ENCODE data around the gene DNAH7. TPM values are rescaled to one million over a fixed set of nuclear protein-coding genes. Genes with fewer than 3 reads are reported as not detected.

Gene DNAH7
- total RNA-seq, 1 donor from 2014 or later, result 0.11 TPM

DNA sequence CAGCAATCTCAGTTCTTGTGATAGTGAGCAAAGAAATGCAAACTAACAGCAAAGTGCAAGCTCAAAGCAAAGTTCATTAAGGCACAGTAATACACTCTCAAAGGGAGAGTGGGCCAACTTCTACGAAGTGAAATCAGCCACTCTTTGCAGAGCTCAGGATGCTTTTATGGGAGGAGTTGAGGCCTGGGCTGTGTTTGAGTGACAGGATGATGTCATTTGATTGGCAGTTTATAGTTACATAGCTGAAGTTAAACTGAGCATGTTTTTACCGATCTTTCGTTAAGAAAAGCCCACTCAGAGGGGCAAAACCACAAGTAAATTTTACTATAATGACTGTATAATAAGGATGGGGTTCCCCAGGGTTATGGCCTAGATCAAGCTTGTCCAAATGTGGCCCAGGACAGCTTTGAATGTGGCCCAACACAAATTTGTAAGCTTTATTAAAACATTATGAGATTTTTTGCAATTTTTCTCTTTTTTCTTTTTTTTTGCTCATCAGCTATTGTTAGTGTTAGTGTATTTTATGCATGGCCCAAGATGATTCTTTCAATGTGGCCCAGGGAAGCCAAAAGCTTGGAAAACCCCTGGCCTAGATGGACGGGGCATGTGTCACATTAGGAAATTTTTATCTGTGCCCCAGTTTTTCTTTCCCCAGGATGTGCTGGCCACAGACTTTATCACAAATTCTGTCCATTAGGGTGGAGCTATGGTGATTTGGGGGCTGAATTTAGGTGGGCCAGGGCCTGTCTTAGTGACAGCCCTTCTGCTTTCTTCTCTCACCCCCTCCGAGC is 8.3 kb upstream of the DNAH7 start:
- Histone ChIP-seq H3K9me3 (replicated peaks) (no peaks in the 10 kb centered on the region), H3K36me3 (no peaks in the 10 kb centered on the region), H3K4me1 (peaks cover 18% of the 10 kb centered on the region)

DNA sequence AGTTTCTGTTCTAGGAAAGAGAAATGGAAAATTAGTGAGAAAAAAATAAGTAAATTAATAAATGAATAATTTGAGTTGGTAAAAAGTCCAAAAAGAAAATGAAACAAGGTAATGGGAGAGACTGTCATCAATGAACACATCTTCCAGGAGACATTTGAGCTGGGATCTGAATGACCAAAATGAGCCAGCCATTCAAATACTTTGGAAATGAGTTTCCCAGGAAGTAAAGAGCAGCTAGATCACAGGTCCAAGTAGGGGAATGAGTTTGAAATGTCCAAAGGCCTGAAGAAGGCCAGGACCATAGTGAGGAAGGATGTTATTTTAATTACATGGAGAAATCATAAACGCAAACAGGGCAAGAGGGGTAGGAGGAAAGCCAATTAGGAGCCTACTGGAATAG is 6.6 kb upstream of the DNAH7 start:
- no peak for DNase-seq
- no peaks in the 10 kb centered on the region for H3K9me3 ChIP-seq (replicated peaks)
- no peaks in the 10 kb centered on the region for H3K36me3 ChIP-seq
- TF ChIP-seq, protein P1, sequence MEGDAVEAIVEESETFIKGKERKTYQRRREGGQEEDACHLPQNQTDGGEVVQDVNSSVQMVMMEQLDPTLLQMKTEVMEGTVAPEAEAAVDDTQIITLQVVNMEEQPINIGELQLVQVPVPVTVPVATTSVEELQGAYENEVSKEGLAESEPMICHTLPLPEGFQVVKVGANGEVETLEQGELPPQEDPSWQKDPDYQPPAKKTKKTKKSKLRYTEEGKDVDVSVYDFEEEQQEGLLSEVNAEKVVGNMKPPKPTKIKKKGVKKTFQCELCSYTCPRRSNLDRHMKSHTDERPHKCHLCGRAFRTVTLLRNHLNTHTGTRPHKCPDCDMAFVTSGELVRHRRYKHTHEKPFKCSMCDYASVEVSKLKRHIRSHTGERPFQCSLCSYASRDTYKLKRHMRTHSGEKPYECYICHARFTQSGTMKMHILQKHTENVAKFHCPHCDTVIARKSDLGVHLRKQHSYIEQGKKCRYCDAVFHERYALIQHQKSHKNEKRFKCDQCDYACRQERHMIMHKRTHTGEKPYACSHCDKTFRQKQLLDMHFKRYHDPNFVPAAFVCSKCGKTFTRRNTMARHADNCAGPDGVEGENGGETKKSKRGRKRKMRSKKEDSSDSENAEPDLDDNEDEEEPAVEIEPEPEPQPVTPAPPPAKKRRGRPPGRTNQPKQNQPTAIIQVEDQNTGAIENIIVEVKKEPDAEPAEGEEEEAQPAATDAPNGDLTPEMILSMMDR (IDR thresholded peaks at IDR 0.05; ENCODE audit: borderline replicate concordance), result no peak
- intact Hi-C loops (cut with micrococcal nuclease), result loop anchor here (5.0 kb wide), 1 partner anchor 377 kb away; no protein-coding TSS in a partner anchor
- no peak overlapping the region for H3K4me3 ChIP-seq
- no peaks in the 10 kb centered on the region for H3K27me3 ChIP-seq (ENCODE audit: low read depth)
- no peak overlapping the region for H3K27ac ChIP-seq (replicated peaks)
- peaks cover 18% of the 10 kb centered on the region for H3K4me1 ChIP-seq

More for the DNA sequence above, 8.3 kb upstream of the DNAH7 start:
- Histone ChIP-seq H3K27me3 (ENCODE audit: low read depth) (no peaks in the 10 kb centered on the region), H3K4me3 (no peak overlapping the region), H3K27ac (replicated peaks) (no peak overlapping the region)
- no peak for DNase-seq
- TF ChIP-seq, protein P1 (IDR thresholded peaks at IDR 0.05; ENCODE audit: borderline replicate concordance), result no peak
- intact Hi-C loops (cut with micrococcal nuclease), result loop anchor here (5.0 kb wide), 1 partner anchor 375 kb away; no protein-coding TSS in a partner anchor

DNA sequence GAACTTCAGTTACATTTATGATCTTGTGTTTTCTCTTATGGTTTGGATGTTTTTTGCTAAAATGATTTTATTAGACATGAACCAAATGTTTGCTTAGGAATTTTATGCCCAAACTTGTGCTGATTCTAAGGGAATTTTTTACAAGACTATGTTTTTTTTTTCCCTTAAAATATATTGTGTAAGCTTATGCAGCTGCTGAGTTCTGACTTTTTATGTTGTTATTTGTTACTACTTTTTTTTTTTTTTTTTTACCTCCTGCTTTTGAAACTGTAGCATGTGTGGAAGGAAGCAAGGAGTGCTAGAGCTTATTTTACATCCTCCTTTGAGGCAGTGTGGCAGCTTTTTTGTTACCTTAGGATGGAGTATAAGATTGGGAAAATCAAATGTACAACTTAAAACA is 6.0 kb upstream of the DNAH7 start:
- H3K9me3 ChIP-seq (replicated peaks), result no peaks in the 10 kb centered on the region
- peaks cover 13% of the 10 kb centered on the region for H3K4me1 ChIP-seq
- no peak overlapping the region for H3K4me3 ChIP-seq
- no peak for DNase-seq
- H3K27ac ChIP-seq (replicated peaks), result no peak overlapping the region
- H3K27me3 ChIP-seq (ENCODE audit: low read depth), result no peaks in the 10 kb centered on the region
- TF ChIP-seq, protein P1 (IDR thresholded peaks at IDR 0.05; ENCODE audit: borderline replicate concordance), result no peak
- H3K36me3 ChIP-seq, result no peaks in the 10 kb centered on the region
- intact Hi-C loops (cut with micrococcal nuclease), result loop anchor here (5.0 kb wide), 1 partner anchor 378 kb away; no protein-coding TSS in a partner anchor

DNA sequence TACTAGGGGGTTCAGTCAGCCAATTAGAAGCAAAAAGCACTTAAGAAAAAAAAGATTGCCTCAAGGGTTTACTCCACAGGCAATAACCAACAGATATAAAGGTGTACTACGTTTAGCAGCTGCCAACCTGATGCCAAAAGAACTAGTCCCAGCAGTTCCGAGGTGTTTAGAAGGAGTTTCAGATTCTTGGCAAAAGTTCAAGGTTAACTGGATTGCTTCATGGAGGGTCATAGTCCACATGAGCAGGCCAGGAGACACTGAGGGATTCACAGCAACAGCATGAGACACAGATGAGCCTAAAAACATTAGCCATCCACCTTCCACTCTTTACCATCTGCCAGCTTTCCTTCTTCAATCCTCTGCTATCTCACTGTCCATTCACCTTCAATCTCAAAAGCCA is 4.9 kb upstream of the DNAH7 start:
- Histone ChIP-seq H3K9me3 (replicated peaks) (no peaks in the 10 kb centered on the region), H3K36me3 (no peaks in the 10 kb centered on the region), H3K4me1 (peaks cover 8% of the 10 kb centered on the region), H3K4me3 (no peak overlapping the region), H3K27me3 (ENCODE audit: low read depth) (no peaks in the 10 kb centered on the region), H3K27ac (replicated peaks) (no peak overlapping the region)
- TF ChIP-seq, protein P1 (IDR thresholded peaks at IDR 0.05; ENCODE audit: borderline replicate concordance), result no peak
- intact Hi-C loops (cut with micrococcal nuclease), result no loop called here
- no peak for DNase-seq

DNA sequence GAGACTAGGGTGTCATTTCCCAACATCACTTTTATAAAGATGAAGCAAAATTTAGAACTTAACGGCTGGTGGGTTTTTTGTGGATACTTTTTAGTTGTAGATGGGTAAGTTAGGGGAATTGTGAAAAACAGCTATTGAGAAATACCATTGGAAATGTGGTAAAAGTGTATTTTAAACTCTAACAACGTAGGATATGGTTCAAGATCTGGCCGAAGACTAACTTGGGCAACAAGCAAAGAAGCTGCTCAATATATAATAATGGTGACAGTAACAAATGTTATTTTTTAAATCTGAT is 1.6 kb downstream of the DNAH7 start:
- Histone ChIP-seq H3K4me3 (no peak overlapping the region), H3K36me3 (no peaks in the 10 kb centered on the region), H3K4me1 (peaks cover 15% of the 10 kb centered on the region), H3K27ac (replicated peaks) (no peak overlapping the region), H3K9me3 (replicated peaks) (no peaks in the 10 kb centered on the region), H3K27me3 (ENCODE audit: low read depth) (peaks cover 3% of the 10 kb centered on the region)
- intact Hi-C loops (cut with micrococcal nuclease), result loop anchor here (10.0 kb wide), 1 partner anchor 402 kb away; no protein-coding TSS in a partner anchor
- DNase-seq, result no peak
- TF ChIP-seq, protein P1 (IDR thresholded peaks at IDR 0.05; ENCODE audit: borderline replicate concordance), result no peak

Data from left ventricle myocardium inferior (tissue), 1 donor.